Tongue (tissue), 2 donors: ENCODE measurements around the gene RPAP2. TPM values are rescaled to one million over a fixed set of nuclear protein-coding genes. Genes with fewer than 3 reads are reported as not detected.
"Not testable (repeated sequence)": the region's sequence is repeated elsewhere in the genome, so short reads cannot be mapped to it uniquely, and the experiment has no call there.

Experiments
- DNase-seq: peaks from one replicate; pipeline ENCODE4 v3.0.0-alpha.2; 2015
- total RNA-seq: library from RNA; depleted of rRNA; stranded (reverse); fragments of >200 nt; gene quantifications from one replicate; pipeline ENCODE4 v1.2.3, GENCODE V29; 2014

Gene RPAP2
- total RNA-seq, 1 donor from 2014 or later: 19.0 TPM

DNA sequence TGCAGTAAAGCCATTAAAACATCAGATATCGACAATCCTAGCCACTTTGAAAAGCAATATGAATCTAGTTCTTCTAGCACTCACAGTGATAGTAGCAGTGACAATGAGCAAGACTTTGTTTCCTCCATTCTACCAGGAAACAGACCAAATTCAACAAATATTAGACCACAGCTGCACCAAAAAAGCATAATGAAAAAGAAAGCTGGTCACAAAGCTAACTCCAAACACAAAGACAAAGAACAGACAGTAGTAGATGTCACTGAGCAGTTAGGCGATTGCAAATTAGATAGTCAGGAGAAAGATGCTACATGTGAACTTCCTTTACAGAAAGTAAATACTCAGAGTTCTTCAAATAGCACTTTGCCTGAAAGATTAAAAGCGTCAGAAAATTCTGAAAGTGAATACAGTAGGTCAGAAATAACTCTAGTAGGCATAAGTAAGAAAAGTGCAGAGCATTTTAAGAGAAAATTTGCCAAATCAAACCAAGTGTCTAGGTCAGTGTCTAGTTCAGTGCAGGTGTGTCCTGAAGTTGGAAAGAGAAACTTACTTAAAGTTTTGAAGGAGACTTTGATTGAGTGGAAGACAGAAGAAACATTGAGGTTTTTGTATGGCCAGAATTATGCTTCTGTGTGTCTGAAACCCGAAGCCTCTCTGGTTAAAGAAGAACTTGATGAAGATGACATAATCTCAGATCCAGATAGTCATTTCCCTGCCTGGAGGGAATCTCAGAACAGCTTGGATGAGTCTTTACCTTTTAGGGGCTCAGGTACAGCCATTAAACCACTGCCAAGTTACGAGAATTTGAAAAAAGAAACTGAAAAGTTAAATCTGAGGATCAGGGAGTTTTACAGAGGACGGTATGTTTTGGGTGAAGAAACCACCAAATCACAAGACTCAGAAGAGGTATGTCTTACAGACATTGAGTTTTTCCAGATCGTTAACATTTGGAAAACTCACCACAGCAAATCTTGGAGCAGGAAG is 24.9 kb downstream of the RPAP2 start:
- DNase-seq: no peak

DNA sequence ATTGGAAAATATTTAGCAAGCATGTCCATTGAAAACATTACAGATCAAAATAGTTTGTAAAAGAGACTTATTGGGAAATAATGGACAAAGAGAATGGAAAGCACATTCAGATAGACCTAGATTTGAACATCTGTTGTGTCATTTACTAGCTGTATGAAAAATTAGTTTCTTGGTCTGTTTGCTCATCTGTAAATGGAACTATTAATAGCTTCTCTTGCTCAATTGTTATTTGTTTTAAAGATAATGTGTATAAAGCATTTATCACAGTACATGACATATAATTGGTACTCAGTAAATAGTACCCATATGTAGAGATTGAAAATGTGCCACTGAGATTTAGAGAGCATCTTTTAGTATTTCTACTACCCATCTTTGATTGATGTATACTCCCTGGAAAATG is 25.9 kb downstream of the RPAP2 start:
- DNase-seq: no peak

DNA sequence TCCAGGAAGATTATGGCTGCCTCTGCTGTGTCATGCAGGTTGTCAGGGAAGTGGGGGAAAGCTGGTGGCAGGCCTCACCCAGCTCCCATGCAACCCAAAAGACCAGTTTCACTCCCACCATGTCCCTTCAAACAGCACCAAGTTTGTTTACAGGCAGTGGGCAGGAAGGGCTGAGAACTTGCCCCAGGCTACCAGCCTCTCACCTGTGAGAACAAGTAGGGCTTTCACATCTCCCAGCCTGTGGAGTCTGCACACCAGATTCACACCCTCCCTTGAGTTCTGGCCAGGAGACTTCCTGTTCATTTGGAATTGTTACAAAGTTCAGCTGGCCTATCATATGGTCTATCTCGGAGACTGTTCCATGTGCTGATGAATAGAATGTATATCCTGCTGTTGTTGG is 27.8 kb downstream of the RPAP2 start:
- DNase-seq: no peak

GRCh38 chr1:92327794-92328193 is 28.9 kb downstream of the RPAP2 start:
- DNase-seq: no peak

DNA sequence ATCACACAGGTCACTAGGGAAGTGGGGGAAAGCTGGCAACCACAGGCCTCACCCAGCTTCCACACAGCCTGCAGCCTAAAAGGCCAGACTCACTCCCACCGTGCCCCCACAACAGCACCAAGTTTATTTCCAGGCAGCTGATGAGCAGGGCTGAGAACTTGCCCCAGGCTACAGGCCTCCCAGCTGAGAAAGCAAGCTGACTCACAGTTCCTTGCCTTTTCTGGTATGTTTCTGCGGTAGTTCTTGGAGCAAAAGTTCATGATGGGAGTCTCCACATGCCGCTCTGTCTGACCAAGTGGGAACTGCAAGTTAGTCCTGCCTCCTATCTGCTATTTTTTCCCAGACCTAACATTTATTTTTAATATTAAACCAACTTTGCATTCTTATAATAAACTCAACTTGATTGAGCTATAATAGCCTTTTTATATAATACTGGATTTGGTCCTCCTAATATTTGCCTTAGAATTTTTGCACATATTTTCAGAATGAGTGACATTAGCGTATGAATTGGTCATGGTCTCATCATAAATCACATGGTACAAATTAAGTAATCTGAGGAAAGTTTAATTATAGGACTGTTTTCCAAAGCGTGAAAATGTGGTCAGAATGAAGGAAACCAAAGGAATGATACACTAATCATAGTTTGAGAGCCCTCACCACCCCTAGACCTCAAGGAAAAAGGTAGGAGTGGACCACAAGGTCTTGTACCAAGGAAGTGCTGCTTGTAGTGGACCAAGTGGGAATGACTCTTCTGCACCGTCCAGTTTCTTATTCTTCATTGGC is 30.7 kb downstream of the RPAP2 start:
- no peak for DNase-seq

- no peak for DNase-seq
These were observed 34.8 kb downstream of the RPAP2 start for GRCh38 chr1:92333668-92334067.

GRCh38 chr1:92340154-92340553 is 41.3 kb downstream of the RPAP2 start:
- DNase-seq: no peak

GRCh38 chr1:92342401-92342800 is 43.5 kb downstream of the RPAP2 start:
- DNase-seq: no peak

GRCh38 chr1:92343061-92343460 is 44.2 kb downstream of the RPAP2 start:
- no peak for DNase-seq

- DNase-seq: no peak
These were observed 48.2 kb downstream of the RPAP2 start for GRCh38 chr1:92346866-92347640.

- DNase-seq: no peak
These were observed 54.0 kb downstream of the RPAP2 start for GRCh38 chr1:92352856-92353255.

DNA sequence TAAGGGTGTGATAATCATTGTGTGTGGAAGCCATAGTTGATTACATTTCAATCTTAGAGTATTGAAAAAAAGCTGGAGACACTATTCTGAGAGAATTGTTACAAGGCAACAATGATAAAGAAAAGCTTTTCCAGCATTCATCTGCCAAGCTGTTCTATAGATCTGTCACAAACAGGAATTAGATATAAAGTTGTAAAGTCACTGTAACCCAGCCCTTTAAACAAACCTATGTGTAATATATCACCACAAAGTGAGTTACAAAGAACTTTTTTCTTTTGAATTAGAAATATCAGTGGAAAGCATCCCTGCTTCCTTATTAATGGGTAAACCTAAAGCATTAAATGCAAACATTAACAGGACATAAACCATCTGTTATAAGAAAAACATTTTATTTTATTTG is 55.4 kb downstream of the RPAP2 start:
- DNase-seq: no peak

GRCh38 chr1:92356956-92357355 is 58.1 kb downstream of the RPAP2 start:
- no peak for DNase-seq

DNA sequence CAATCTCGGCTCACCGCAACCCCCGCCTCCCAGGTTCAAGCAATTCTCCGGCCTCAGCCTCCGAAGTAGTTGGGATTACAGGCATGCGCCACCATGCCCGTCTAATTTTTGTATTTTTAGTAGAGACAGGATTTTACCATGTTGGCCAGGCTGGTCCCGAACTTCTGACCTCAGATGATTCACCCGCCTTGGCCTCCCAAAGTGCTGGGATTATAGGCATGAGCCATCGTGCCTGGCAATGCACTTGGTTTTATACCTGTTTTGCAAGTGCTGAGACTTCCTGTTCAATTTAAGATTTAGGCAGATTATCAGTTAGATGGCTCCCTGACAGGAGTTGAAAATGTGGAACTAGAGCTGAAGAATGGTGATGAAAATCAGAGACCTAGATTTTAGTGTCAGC is 60.5 kb downstream of the RPAP2 start:
- not testable (repeated sequence) for DNase-seq

- no peak for DNase-seq
These were observed 61.1 kb downstream of the RPAP2 start for GRCh38 chr1:92359986-92360385.

DNA sequence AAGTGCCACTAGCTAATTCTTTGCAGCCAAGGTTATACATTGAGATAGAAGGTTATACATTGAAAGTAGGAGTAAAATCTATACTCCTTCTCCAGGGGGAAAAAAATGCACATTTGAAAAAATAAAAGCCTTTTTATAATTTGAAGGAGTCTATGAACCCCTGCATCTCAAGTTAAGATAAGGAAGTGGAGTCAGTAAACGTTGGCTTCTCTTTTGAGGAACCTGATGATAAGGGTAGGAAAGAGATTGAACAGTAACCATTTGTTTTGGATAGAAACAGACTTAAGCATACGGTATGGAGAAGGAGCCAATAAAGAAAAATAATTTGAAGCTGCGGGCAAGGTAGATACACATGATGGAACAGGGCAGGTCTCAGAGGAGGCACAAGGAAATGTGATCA is 64.1 kb downstream of the RPAP2 start:
- DNase-seq: no peak

- no peak for DNase-seq
These were observed 64.5 kb downstream of the RPAP2 start for GRCh38 chr1:92363401-92363800.

DNA sequence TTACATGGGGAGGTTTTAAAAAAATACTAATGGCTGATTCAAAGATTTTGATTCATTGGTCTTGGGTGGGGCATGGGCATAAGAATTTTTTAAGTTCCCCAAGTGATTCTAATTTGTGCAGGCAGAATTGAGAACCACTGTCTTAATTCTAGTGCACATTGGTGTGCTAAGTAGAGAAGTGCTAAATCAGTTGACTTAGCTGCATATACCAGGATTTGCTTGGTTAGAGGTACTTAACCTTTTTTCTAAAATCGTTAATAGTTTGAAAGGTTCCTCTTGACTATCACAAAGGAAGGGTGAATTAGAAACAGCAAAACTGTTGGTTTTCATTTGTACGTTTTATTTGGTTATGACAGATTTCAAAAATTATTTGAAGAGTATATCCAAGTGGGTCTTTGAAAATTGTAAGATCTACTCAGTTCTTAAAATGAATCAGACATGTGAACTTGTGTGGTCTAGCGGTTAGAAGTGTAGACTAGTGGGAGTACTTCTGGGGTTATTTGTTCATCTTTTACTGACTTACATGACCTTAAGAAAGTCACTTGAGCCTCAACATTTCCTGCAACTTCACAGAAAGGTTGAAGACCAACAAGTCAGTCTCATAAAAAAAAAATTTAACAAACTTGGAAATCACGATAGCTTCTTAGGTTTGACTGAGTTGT is 66.7 kb downstream of the RPAP2 start:
- DNase-seq: no peak

DNA sequence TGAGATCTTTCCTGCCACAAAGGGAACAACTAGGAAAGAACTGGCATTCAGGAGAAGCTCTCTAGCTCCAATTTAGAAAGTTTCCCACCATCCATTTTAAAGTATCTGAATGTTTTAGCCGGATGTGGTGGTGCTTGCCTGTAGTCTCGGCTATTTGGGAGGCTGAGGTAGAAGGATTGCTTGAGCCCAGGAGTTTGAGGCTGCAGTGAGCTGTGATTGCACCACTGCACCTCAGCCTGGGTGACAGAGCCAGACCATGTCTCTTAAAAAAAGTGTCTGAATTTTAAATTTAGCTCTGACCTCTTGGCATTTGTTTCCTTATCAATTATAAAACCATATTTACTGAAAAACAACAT is 67.2 kb downstream of the RPAP2 start:
- no peak for DNase-seq

DNA sequence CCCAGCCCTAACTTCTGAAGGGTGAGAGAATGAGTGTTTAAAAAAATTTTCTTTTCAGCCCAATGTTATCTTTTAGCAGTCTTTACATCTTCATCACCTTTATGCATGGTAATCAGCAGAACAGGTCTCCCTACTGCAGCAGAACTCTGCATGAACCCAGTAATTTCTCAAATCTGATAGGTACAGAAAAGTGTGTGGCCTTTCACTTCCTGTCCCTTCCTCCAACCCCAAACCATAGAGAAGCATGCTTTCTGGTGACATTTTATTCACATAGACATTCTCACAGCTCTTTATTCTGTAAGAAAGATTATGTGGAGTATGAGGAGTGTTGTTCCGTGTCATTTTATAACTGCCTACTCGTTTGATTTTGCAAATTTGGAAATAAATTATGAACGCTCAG is 68.6 kb downstream of the RPAP2 start:
- DNase-seq: no peak

GRCh38 chr1:92372164-92372563 is 73.3 kb downstream of the RPAP2 start:
- DNase-seq: no peak

- no peak for DNase-seq
These were observed 75.4 kb downstream of the RPAP2 start for GRCh38 chr1:92374223-92374622.
